A549 (cell line): ENCODE results near the gene MIOX. TPM values are rescaled to one million over a fixed set of nuclear protein-coding genes. Genes with fewer than 3 reads are reported as not detected.

Experiments
- ATAC-seq, 2 experiments: fragments of 200-7000 bp in 1 of 2; fragments of >200 bp in 1 of 2; cut with Nextera tagmentation in 1 of 2; cut with Tn5 transposase in 1 of 2; 3 replicates each; pipeline versions ENCODE4 v1.8.0 to v1.9.1; 2018 to 2020; ENCODE audit warnings: mild to moderate bottlenecking in 1 of 2, moderate library complexity in 1 of 2
- CTCF ChIA-PET: fragments of 300-600 bp; sonication (Branson Sonifier 250); formaldehyde crosslinking; extraction: SDS; loops from one replicate; lab custom pipeline; 2021; ENCODE audit warnings: antibody characterized with exemption, inconsistent platforms; lab: Yijun Ruan, JAX
- POLR2A ChIA-PET: fragments of 350-600 bp; formaldehyde crosslinking; extraction: SDS; loops from one replicate; lab custom pipeline; 2021; ENCODE audit warnings: antibody characterized with exemption, inconsistent platforms; lab: Yijun Ruan, JAX
- DNase-seq, 2 experiments: peaks; one replicate each; pipeline versions ENCODE4 v3.0.0 to v3.0.0-alpha.2; 2011 to 2016; ENCODE audit warnings: low read depth in 1 of 2, low spot score in 1 of 2
- FAIRE-seq: peaks from 2 replicates; lab custom pipeline; 2011; peaks lifted over from hg19 to GRCh38; lab: Jason Lieb, UNC
- H3K27ac ChIP-seq, 2 experiments: fragments of >200 bp; sonication (Bioruptor Twin); formaldehyde crosslinking; 3 replicates each; pipeline ENCODE4 v1.5.1; 2016 to 2017
- H3K4me1 ChIP-seq: fragments of >200 bp; sonication (Bioruptor Twin); formaldehyde crosslinking; 3 replicates; pipeline ENCODE4 v1.6.1; 2016
- H3K4me2 ChIP-seq: fragments of >200 bp; sonication (Bioruptor Twin); formaldehyde crosslinking; 3 replicates; pipeline ENCODE4 v1.6.1; 2016
- H3K4me3 ChIP-seq: fragments of >200 bp; sonication (Bioruptor Twin); formaldehyde crosslinking; 3 replicates; pipeline ENCODE4 v1.5.1; 2016
- H3K9me3 ChIP-seq: fragments of >200 bp; sonication (Bioruptor Twin); formaldehyde crosslinking; 3 replicates; pipeline ENCODE4 v1.6.1; 2016
- BHLHE40 ChIP-seq: IDR thresholded peaks from 2 replicates; pipeline ENCODE4 v1.6.1; 2012; ENCODE audit warnings: low read depth, low read length, inconsistent platforms
- CBX8 ChIP-seq: fragments of 200-600 bp; sonication (generic); IDR thresholded peaks from 2 replicates; pipeline ENCODE4 v1.6.1; 2016
- ESRRA ChIP-seq: fragments of 150-350 bp; IDR thresholded peaks from 2 replicates; pipeline ENCODE4 v1.6.1; 2014; ENCODE audit warnings: mild to moderate bottlenecking, low read length, borderline replicate concordance
- HDAC2 ChIP-seq: fragments of 200-600 bp; sonication (generic); IDR thresholded peaks from 2 replicates; pipeline ENCODE4 v1.6.1; 2016
- HOXA7 ChIP-seq: fragments of 250-450 bp; sonication (Bioruptor Pico); IDR thresholded peaks from 2 replicates; pipeline ENCODE4 v1.5.0; 2020; ENCODE audit warnings: mild to moderate bottlenecking, moderate library complexity
- HOXB13 ChIP-seq: fragments of 250-450 bp; sonication (Bioruptor Pico); IDR thresholded peaks from 2 replicates; pipeline ENCODE4 v1.5.0; 2020; ENCODE audit warnings: low read depth, mild to moderate bottlenecking, moderate library complexity
- HOXB5 ChIP-seq: fragments of 250-450 bp; sonication (Bioruptor Pico); IDR thresholded peaks from 2 replicates; pipeline ENCODE4 v1.5.0; 2020; ENCODE audit warnings: mild to moderate bottlenecking, moderate library complexity
- KDM5A ChIP-seq: fragments of 200-600 bp; sonication (generic); IDR thresholded peaks from 2 replicates; pipeline ENCODE4 v1.6.1; 2016; ENCODE audit warnings: antibody characterized with exemption, mild to moderate bottlenecking
- MYC ChIP-seq: IDR thresholded peaks from 2 replicates; pipeline ENCODE4 v1.6.1; 2012; ENCODE audit warnings: mild to moderate bottlenecking, inconsistent platforms, low read length, improper control_type of control experiment, borderline replicate concordance
- NFE2L2 ChIP-seq: fragments of 150-350 bp; conservative IDR thresholded peaks from 2 replicates; pipeline ENCODE4 v1.6.1; 2014; ENCODE audit warnings: low read length
- NR3C1 ChIP-seq: fragments of >200 bp; sonication (Bioruptor Twin); formaldehyde crosslinking; IDR thresholded peaks from 3 replicates; pipeline ENCODE4 v1.6.1; 2017
- POLR2A ChIP-seq: IDR thresholded peaks from 2 replicates; pipeline ENCODE4 v1.6.1; 2012; ENCODE audit warnings: mild to moderate bottlenecking, low read length
- RARB ChIP-seq: fragments of 250-450 bp; sonication (Bioruptor Pico); IDR thresholded peaks from 2 replicates; pipeline ENCODE4 v1.8.0; 2021; ENCODE audit warnings: mild to moderate bottlenecking, moderate library complexity
- RFX5 ChIP-seq: fragments of 450-650 bp; IDR thresholded peaks from 2 replicates; pipeline ENCODE4 v1.7.1; 2014; ENCODE audit warnings: antibody characterized with exemption, mild to moderate bottlenecking, moderate library complexity
- TP53 ChIP-seq: fragments of 250-450 bp; sonication (Bioruptor Pico); IDR thresholded peaks from 2 replicates; pipeline ENCODE4 v1.5.0; 2021; ENCODE audit warnings: mild to moderate bottlenecking, moderate library complexity
- ZC3H11A ChIP-seq: fragments of 450-650 bp; IDR thresholded peaks from 2 replicates; pipeline ENCODE4 v1.6.1; 2014; ENCODE audit warnings: antibody characterized with exemption, mild to moderate bottlenecking
- ZSCAN20 ChIP-seq: fragments of 250-450 bp; sonication (Bioruptor Pico); IDR thresholded peaks from 2 replicates; pipeline ENCODE4 v1.8.0; 2022; ENCODE audit warnings: mild to moderate bottlenecking, moderate library complexity
- WGBS: methylation state at CpG from one replicate; pipeline ENCODE4 v1.1.6; 2017; ENCODE audit errors: missing lambda C conversion rate; 5-methylcytosine and 5-hydroxymethylcytosine counted together
- polyA plus RNA-seq, 4 experiments: library from polyadenylated mRNA; depleted of rRNA in 3 of 4; stranded (reverse); fragments of >200 nt; fragmentation: RNase III in 1 of 4; extraction: RNeasy Plus Mini Kit Qiagen cat#74134 plus additional on column Dnase treatment in 1 of 4; gene quantifications; 2 replicates in 3 of 4; 3 replicates in 1 of 4; pipeline ENCODE4 v1.2.3, GENCODE V29; 2011 to 2017
- TF ChIP-seq, protein P1 (sequence below): fragments of 250-450 bp; sonication (Bioruptor Pico); IDR thresholded peaks from 2 replicates; pipeline ENCODE4 v1.5.0; 2020; ENCODE audit warnings: low read depth, mild to moderate bottlenecking, moderate library complexity

MIOX gene
- polyA plus RNA-seq, 2 of the 4 experiments (the other 2 are of a cell fraction), result 0.08 TPM; not detected in 1

DNA sequence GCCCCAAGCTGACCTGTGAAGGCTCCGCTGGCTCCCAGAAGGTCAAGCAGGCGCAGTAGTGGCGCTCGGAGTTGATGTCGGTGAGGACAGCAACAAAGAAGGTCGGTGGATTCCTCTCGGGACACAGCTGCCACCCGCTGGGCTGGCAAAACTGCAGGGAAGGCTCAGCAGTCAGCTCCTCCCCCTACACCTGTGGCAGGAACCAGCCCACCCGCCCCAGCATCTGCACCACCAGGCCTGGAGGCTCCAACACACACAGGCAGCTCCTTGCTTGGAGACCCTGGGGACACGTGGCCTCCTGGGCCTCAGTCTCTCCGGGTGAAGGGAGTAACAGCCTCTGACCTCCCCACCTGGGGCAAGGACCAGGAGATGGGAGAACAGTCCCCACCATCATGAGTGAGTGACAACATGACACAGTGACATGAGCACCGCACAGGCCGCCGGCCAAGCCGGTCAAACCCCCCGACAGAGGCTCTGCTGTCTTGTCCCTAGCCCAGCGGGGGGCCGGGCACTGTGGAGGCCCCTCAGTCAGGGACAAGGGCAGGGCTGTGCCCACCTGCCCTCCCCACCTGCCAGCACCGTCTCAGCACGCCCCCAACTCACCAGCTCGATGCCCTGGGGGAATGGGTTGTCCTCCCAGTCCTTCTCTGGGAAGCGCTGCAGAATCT is 18.8 kb upstream of the MIOX start:
- no peak for DNase-seq
- ChIA-PET CTCF (interaction anchor here (0.6 to 1.3 kb wide), 5 partner anchors 9 to 102 kb away, joined by 3 to 5 read pairs (median 4); no protein-coding TSS in a partner anchor), POLR2A (no interaction called here)
- 88% methylated on average over 10 of the region's 22 CpGs for WGBS
- TF ChIP-seq KDM5A (no peak), NR3C1 (no peak), TP53 (CRISPR knock-in tag) (no peak), HOXB13 (no peak), POLR2A (no peak)
- no peaks in the 10 kb centered on the region for H3K9me3 ChIP-seq
- H3K4me2 ChIP-seq, result no peak overlapping the region
- H3K27ac ChIP-seq, result no peak overlapping the region
- no peak overlapping the region for H3K4me3 ChIP-seq
- FAIRE-seq, result no peak
- H3K4me1 ChIP-seq, result peaks cover 8% of the 10 kb centered on the region; the same call in 1 of the 3 replicates
- no peak for ATAC-seq

DNA sequence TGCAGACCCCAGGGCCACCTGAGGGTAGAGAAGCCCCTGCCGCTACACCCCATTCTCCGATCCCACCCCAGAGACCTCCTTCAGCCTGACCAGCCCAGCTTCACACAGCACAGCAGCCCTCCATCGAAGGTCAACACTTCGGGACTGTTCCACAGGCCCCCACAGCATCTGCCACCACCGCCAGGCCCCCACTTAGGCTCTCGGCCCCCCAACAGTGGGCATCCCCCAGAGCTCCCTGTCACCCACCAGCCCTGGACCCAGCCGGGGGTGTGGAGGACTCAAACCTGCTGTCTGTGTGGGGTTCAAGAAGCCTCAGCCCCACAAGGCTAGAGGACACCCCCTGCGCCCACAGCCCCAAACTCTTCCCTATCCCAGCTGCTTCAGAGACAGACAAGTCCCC is 18.0 kb upstream of the MIOX start:
- CTCF ChIA-PET, result interaction anchor here (0.5 to 1.3 kb wide), 4 partner anchors 12 to 202 kb away, joined by 3 to 5 read pairs (median 4); no protein-coding TSS in a partner anchor

DNA sequence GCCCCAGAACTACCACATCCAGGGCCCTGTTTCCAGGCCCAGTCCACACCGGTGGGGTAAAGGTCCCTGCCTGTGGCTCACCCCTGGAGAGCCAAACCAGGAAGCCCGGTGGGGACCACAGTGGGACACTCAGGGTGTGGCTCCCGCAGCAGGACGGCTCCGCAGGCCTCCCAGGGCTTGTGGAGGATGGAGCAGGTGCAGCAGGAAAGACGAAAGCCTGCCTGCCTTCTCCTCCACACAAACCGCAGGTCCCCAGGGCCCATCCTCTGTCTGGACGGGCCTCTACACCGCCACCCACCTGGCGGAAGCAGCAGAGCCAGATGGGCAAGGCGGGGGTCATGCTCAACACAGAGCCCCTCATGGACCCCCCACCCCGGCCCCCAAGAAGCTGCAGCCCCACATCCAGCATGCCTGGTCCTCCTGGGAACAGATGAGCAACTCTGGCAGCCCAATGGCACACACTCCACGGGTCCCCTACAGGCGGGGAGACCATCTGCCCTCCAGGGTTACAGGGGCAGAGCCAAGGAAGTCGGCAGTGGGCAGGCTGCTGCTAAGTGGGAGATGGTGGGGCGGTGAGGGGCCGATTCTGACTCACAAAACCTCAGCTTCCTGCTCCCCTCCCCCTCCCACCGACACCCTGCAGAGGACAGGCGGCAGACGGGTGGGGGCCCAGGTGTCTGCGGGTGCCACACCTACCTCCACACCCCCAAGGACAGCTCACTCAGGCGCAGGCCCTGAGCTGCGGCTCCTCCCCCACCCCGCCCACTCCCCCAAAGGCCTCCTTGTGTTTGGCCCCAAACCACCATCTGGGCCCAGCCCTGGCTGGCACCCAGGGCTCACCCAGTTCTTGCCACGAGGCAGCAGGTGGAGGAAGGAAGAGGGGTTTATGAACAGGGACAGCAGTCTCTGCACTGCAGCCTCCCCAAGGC is 17.0 kb upstream of the MIOX start:
- Histone ChIP-seq H3K4me1 (peaks cover 13% of the 10 kb centered on the region; the same call in 1 of the 3 replicates), H3K27ac (no peak overlapping the region), H3K4me3 (no peak overlapping the region), H3K9me3 (no peaks in the 10 kb centered on the region), H3K4me2 (no peak overlapping the region)
- ChIA-PET CTCF (interaction anchor here (1.1 to 1.3 kb wide), 2 partner anchors 28 to 151 kb away, joined by 3 to 5 read pairs; no protein-coding TSS in a partner anchor), POLR2A (no interaction called here)
- WGBS, result 65% methylated on average over 10 of the region's 25 CpGs
- no peak for ATAC-seq
- DNase-seq, result no peak
- no peak for FAIRE-seq
- no peak for TF ChIP-seq ZSCAN20 (CRISPR knock-in tag)
- TF ChIP-seq KDM5A, result no peak
- no peak for TF ChIP-seq HOXA7

More for the DNA sequence above, 18.0 kb upstream of the MIOX start:
- POLR2A ChIA-PET, result no interaction called here
- TF ChIP-seq HDAC2 (no peak), CBX8 (no peak), RFX5 (no peak), BHLHE40 (no peak), HOXB13 (no peak), ZSCAN20 (CRISPR knock-in tag) (no peak), ZC3H11A (no peak), POLR2A (no peak), HOXA7 (no peak), HOXB5 (CRISPR knock-in tag) (no peak), RARB (CRISPR knock-in tag) (no peak), NFE2L2 (no peak), ESRRA (no peak)
- TF ChIP-seq, protein P1, sequence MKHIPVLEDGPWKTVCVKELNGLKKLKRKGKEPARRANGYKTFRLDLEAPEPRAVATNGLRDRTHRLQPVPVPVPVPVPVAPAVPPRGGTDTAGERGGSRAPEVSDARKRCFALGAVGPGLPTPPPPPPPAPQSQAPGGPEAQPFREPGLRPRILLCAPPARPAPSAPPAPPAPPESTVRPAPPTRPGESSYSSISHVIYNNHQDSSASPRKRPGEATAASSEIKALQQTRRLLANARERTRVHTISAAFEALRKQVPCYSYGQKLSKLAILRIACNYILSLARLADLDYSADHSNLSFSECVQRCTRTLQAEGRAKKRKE (CRISPR knock-in tag), result no peak
- no peaks in the 10 kb centered on the region for H3K9me3 ChIP-seq
- ATAC-seq, result no peak
- H3K4me1 ChIP-seq, result peaks cover 9% of the 10 kb centered on the region; the same call in 1 of the 3 replicates
- H3K27ac ChIP-seq, result no peak overlapping the region
- no peak for FAIRE-seq
- no peak overlapping the region for H3K4me3 ChIP-seq
- DNase-seq, result no peak
- WGBS, result 90% methylated on average over 2 of the region's 8 CpGs
- H3K4me2 ChIP-seq, result no peak overlapping the region

DNA sequence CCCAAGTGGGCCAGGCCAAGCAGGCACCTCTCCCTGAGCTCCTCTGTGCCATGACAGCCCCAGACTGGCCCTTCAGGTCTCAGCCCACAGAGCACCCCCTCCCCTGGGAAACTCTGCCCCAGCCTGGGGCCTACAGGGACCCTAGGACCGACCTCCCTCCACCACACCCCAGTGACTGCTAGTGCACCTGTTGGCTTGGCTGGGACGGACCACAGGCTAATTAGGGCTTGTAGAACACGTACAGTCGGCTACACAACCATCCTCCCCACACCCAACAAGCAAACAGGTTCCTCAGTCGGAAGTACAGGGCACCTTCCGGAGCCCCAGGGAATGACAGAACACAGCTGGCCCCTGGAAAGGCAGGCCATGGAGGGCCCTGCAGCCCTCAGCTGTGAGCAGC is 16.2 kb upstream of the MIOX start:
- no peaks in the 10 kb centered on the region for H3K9me3 ChIP-seq
- ATAC-seq (no peak), DNase-seq (no peak), FAIRE-seq (no peak)
- WGBS, result 94% methylated on average over 4 of the region's 6 CpGs
- H3K27ac ChIP-seq, result no peak overlapping the region
- no peak overlapping the region for H3K4me3 ChIP-seq
- ChIA-PET POLR2A (no interaction called here), CTCF (interaction anchor here (0.6 to 1.1 kb wide), 2 partner anchors 95 to 150 kb away, joined by 3 to 4 read pairs; no protein-coding TSS in a partner anchor)
- peaks cover 16% of the 10 kb centered on the region; the same call in 1 of the 3 replicates for H3K4me1 ChIP-seq
- no peak overlapping the region for H3K4me2 ChIP-seq
- no peak for TF ChIP-seq BHLHE40
- TF ChIP-seq MYC, result no peak
- TF ChIP-seq, all 56 proteins: peak for 0
